Suprapubic skin (tissue), 3 donors: Measurements from ENCODE around the gene HOXA4.

Experiments used
- EP300 ChIP-seq: sonication (generic); formaldehyde crosslinking; IDR thresholded peaks from one replicate; pipeline ENCODE4 v1.6.1; 2017; ENCODE audit warnings: antibody characterized with exemption
- TF ChIP-seq, protein P1 (sequence below), 2 donors: fragments of 200-600 bp in 1 of 2; fragments of 450-650 bp in 1 of 2; sonication (generic) in 1 of 2; IDR thresholded peaks; one replicate each; pipeline ENCODE4 v1.5.1; 2016 to 2019; ENCODE audit warnings: antibody characterized with exemption in 2 of 2, mild to moderate bottlenecking in 1 of 2, moderate library complexity in 1 of 2

DNA sequence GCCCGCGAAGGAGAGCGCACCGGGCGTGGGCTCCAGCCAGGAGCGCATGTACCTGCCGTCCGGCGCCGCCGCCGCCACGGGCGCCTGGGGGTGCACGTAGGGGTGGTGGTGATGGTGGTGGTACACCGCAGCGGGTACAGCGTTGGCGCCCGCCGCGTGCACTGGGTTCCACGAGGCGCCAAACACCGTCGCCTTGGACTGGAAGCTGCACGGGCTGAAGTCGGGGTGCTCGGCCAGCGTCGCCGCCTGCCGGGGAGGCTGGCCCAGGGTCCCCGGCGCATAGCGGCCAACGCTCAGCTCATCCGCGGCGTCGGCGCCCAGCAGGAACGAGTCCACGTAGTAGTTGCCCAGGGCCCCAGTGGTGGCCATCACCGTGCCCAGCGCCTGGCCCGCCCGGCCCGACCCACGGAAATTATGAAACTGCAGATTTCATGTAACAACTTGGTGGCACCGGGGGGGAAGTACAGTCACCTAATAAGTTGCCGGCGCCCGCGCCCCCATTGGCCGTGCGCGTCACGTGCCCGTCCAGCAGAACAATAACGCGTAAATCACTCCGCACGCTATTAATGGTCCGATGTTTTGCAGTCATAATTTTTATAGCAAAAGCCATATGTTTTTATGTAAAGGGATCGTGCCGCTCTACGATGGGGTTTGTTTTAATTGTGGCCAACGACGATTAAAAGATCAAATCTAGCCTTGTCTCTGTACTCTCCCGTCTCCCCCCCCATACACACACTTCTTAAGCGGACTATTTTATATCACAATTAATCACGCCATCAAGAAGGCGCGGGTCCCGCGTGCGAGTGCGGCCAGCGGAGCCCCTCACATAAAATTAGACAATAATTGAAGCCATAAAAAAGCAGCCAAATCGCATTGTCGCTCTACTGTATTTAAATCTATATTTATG is 34.8 kb upstream of the HOXA4 start, which contains the start of gene HOXA9:
- TF ChIP-seq, protein P1, sequence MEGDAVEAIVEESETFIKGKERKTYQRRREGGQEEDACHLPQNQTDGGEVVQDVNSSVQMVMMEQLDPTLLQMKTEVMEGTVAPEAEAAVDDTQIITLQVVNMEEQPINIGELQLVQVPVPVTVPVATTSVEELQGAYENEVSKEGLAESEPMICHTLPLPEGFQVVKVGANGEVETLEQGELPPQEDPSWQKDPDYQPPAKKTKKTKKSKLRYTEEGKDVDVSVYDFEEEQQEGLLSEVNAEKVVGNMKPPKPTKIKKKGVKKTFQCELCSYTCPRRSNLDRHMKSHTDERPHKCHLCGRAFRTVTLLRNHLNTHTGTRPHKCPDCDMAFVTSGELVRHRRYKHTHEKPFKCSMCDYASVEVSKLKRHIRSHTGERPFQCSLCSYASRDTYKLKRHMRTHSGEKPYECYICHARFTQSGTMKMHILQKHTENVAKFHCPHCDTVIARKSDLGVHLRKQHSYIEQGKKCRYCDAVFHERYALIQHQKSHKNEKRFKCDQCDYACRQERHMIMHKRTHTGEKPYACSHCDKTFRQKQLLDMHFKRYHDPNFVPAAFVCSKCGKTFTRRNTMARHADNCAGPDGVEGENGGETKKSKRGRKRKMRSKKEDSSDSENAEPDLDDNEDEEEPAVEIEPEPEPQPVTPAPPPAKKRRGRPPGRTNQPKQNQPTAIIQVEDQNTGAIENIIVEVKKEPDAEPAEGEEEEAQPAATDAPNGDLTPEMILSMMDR (IDR thresholded peaks at IDR 0.05), result no peak
- TF ChIP-seq EP300, result no peak
